NCI-H1417 (cell line): ENCODE data around the gene BHLHE41.

Experiments
- DNase-seq, 3 experiments: peaks; one replicate each; lab custom pipeline; 2025; lab: John Stamatoyannopoulos, UW

Gene BHLHE41

DNA sequence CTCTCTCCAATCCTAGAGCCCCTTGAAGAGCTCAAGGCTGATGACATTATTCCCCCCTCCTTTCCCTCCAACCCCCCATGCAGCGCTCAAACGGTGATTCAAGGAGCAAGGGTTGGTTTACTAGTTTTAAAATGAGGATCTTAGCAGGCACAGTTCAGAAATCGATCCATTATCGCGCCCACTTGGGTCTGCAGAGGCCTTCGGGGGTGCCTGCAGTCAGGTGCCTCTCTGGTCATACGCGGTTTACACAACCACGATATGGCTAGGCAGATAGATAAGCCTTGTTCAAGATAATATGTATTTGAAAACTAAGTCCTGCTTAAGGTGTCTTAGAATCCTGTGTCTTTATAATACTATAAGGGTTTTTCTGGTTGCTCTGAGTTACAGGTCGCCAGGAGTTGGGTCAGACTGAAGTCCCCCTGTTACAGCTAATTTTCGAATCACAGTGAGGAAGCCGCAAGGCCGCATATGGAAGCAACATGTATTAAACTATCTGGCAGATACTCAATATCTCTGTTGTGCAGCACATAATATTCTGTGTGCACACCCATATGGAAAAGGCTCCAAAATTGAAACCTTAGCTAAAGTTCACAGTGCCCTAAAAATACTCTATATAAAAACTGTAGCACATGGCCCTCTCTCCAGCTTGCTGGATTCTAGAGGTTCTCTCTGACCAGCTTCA, 10.0 kb downstream of the BHLHE41 start:
- no peak for DNase-seq

DNA sequence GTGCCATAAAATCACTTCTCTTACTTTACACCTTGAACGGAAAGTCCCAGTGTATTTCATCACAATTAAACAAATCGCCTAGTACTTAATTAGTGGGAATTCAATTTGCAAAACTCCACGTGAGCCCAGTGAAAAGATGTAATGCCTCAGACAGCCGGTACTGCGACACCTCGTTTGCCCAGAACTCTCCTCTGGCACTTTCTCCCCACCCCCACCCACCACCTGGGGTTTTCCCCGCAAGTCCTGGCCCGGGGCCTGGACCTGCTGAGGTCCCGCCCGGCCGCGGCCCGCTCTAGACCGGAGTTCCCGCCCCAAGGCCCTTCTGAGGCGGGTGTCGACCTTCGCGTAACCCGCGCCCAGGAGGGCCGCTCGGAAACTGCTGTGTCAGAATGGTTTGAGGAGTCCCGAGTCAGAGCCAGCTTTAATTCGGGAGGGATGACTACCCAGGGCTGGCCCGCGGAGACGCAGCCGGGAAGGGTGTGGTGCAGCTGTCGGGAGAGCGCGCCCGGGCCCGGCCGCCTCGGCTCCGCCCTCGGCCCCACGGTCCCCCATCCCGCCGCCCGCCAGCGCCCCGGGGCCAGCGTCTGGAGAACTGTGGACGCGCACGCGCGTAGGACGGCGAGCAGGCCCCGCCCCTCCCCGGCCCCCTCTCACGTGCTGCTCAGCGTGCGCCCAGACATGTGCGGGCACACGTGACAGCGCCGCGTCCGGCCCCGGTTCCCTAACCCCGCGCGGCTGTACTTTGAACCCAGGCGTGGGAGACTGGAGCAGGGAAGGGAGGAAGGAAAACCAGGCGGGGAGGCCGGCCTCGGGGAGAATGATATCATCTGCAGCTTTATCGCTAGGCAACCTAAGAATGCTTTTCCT, 10.8 kb downstream of the BHLHE41 start:
- DNase-seq = peak; percentile 83 to 95 (median 93)

DNA sequence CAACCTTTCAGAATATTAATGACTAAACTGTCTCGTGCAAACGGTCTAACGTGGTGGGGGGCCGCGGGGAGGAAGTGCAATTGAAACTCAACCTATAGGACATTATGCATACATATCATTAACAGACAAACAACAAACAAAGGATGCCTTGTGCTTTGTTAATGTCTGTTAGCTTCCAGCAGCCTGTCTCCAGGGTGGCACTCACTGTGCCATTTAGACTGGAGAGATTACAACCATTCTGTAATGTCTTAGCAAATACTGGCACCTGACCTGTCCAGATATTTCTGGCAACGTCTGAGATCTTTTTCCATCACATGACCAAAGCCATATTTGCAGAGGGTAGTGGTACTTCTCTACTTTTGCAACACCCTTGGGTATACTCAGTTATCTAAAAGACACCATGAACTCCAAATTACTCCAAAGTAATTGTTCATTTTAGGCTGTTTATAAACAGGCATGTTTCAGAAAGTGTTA, 11.6 kb downstream of the BHLHE41 start:
- DNase-seq = peak; percentile 4 to 95 (median 82)

DNA sequence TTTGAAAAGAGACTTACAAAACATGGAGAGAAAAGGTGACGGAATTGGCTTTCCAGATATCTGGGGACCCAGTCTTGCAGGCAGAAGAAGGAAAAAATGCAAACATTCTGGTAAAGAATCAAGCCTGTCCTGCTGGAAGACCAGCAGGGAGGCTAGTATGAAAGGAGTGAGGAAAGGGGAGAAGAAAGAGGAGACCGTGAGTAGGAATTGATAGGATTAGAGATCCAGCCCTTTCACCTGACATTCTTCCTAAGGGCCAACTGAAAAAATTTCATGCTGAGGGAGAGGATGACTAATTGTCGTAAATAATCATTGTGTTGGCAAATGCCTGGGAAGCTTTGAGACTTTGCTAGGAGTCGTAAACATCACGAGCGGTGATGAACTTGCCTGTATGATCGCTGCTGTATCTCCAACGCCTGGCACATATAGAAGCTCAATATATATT, 12.1 kb downstream of the BHLHE41 start:
- DNase-seq = peak in 2 of 3 experiments; percentile 82 to 95

DNA sequence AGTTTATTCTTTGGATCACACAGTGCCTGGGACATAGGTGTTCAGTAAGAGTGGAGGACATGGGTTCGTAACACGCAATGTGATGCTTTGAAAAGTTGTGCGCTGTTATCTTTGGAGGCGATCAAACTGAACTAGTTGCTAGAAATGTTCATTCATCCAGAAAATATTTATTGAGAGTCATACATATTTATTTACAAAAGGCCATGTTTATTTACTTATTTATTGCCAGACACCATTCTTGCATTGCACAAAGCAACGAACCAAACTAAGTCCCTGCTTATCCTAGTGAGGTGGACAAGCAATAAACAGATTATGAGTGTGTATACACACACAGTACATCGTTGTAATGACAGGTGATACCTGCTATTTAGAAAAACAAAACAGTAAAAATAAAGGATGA, 12.6 kb downstream of the BHLHE41 start:
- no peak for DNase-seq

DNA sequence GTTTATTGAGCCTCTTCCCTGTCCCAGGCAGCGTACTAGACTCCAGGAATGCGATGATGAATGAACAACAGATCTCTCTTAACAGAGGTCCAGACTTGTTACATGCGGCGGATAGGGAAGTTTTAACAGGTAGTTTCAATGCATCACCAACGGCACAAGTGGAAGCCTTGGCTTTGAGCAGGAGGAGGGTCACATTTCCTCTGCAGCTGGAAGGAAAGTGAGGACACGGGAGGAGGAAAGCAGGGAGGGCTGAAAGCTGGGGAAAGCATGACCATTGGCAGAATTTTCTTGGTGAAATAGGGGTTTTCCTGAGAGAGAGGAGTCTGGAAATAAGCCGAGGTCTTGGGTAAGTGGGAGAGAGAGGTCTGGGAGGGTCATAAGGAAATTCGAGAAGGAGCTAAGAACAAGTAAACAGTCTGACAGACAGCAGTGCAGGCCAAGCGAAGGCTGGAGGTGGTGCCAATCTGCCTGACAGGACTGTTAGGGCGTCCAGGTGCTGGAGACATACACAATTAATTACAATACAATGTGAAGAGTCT, 15.4 kb downstream of the BHLHE41 start:
- peak; percentile 48 to 87 (median 64) for DNase-seq

DNA sequence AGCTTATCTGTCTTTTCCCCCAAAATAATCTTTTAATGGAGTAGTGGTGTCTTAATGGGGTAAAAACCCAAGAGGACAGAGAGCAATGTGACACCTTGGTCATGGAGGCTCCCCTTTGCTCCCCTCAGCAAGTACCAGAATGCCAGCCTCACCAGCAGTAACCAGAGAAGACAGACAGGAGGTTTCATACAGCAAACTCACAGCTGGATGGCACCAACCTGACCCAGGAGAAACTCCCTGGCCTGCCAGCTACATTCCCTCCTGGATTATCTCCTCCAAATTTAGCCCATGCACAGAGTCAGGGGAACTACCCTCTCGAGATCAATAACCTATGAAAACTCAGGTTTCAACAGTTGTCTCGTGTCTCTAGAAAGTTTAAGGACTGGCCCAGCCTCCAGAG, 15.9 kb downstream of the BHLHE41 start:
- no peak for DNase-seq

DNA sequence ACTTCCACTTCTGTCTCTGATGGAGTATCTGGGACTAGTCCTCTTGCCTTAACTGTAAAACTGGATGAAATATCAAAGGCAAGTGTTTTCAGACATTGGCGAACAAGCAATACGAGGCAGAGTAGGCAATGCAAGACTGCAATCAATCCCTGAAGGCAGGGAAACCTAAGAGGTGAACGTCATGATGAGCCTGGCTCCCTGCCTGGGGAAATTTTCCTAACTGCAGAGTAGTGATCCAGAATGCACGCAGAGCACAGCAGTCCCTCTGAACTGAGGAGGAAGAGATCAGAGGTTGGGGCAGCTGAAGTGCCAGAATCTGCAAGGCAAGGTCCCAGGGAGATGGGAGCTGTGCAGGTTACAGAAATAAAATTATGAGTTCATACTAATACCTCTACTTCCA, 18.5 kb downstream of the BHLHE41 start:
- DNase-seq = no peak

DNA sequence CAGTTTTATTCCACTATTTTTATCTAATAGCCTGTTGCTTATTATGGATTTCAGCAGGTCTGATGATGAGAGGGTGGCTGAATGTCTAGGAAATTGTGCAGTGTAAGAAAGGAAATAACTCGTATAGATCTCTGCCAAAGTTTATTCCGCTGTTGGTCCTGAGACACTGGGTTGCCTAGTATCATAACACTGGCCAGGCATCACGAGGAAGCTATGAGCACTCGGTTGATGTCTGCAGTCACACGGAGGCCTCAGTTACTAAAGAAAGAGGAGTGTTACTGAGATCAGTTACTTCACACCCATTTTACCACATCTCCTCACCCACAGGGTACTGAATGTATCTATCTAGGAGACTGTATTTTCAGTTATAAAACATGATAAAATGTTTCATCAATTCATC, 21.9 kb downstream of the BHLHE41 start:
- no peak for DNase-seq

DNA sequence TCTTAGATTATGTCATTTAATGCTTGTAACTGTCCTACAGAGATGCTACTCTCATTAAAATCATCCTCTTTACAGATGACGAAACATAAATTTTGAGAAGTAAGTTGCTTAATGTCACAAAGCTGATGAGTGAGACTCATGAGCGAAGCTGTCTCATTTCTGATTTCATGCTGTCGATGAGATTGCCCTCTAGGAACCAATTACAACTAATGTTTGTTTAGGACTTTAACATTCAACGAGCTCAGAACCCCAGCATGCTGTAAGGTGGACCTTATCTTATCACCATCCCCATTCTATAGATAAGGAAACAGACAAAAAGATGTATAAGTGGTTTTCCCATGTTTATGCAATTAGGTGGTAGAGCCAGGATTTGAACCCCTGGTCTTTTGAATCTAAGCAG, 23.1 kb downstream of the BHLHE41 start:
- no peak for DNase-seq

DNA sequence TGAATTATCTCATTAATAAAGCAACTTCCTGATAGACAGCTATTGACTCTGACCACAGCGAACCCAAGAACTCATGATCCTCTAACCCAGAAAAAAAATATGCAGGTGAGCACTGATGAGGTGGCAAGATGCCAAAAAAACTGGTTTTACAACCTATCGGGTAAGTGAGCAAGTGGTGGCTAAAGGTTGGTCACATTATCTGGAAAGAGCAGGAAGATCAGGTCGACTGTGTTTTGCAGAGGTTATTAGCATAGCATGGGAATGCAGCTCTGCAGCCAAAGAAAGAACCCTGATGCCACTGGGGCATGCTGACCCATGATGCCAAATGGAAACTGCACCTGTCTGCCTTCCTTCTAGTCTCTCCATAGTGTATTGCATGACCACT, 23.5 kb downstream of the BHLHE41 start:
- peak; percentile 20 to 95 (median 78) for DNase-seq

DNA sequence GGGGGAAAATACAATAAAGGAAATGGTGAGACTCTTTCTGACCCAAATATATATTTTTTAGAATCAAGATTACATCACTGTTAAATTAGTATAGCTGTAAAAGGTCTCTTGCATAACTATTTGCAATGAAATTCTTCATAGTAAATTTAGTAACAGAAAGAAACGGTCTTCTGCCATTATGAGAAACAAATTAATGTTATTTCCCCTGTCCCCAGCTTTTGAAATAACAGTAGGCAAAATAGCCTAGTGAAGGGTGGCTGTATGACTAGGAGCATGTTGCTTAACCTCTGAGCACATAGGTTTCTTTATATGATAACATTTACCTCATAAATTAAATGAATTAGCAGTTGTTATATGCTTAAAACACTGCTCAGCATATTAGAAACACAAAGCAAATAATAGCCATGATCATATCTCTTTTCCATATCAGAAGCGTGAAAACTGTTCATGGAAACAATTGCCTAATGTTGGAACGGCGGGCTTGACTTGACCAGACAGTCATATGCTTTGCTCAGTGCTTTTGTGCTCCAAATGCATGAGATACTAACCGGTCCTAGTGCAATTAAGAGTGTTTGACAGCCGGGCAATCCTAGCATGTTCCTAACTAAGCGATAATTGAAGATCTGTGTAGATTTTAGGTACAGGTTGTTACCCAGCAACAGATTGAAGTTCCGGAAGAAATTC, 24.0 kb downstream of the BHLHE41 start:
- DNase-seq = no peak

DNA sequence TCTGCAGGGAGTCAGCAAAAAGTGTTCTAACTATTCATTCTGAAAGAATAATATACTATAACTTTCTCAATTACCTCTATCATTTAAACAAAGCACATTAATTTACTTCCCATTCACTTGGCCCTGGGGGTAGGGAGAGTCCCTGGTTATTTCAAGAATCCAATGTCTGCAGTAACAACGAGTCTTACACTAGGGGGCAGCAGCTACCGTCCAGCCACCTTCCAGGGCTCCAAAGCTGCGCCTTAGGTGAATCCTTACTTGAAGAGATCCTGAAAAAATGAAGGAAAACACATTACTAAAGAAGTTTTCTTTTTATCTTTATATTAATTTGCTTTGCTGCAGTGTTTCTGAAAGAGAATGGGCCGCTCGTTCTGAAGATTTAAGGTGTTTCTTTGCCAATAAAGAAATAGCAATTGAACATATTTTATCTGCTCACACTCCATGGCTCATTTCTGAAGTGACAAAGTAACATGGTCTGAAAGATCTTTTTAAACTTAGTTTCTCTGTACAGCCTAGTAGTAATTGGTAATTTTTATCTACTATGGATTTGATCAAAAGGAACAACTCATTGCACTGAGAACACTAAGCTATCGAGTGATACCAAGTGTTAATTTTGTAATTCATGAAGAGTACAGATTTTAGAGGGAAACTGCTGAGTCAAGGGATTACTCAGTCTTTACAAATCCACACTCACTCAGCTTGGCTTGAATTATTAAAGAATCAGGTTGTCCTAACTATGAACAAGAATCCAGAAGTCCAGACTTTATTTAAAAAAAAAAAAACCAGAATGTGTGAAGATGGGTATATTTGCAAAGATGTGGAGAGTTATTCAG, 27.6 kb downstream of the BHLHE41 start:
- peak; percentile 33 to 87 (median 72) for DNase-seq

DNA sequence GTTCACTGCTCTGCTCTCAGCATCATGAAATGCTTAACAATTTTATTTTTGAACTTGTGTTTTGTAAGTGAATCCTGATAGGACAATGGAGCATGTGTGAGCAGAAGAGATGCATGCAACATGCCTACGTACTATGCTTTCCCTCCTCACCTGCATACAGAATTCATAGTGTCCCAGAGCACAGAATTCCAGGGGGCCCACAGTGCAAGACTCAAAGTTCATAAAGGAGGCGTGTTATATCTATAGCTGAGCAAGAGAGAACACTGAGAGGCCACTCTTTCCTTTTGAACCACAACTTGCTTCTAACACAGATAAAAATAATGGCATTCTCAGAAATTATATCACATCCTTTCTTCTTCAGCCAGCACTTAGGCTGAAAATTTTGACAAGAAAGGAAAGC, 28.8 kb downstream of the BHLHE41 start:
- no peak for DNase-seq

DNA sequence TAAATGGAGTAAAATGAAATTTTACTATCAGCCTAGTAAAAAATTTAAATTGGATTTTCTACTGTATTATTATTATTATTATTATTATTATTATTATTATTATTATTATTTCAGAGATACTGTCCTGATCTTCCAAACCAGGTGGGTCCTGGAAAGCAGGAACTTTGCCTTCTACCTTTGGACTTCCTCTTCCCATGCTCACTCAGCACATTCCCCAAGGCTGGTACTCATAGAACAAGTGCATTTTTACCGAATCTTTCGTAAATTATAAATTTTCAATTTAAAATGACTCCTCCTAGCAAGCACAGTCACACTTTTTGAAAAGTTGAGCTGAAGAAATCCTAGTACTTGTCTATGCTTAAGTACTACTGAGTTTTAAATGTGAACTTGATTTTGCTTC, 29.7 kb downstream of the BHLHE41 start:
- DNase-seq = no peak

DNA sequence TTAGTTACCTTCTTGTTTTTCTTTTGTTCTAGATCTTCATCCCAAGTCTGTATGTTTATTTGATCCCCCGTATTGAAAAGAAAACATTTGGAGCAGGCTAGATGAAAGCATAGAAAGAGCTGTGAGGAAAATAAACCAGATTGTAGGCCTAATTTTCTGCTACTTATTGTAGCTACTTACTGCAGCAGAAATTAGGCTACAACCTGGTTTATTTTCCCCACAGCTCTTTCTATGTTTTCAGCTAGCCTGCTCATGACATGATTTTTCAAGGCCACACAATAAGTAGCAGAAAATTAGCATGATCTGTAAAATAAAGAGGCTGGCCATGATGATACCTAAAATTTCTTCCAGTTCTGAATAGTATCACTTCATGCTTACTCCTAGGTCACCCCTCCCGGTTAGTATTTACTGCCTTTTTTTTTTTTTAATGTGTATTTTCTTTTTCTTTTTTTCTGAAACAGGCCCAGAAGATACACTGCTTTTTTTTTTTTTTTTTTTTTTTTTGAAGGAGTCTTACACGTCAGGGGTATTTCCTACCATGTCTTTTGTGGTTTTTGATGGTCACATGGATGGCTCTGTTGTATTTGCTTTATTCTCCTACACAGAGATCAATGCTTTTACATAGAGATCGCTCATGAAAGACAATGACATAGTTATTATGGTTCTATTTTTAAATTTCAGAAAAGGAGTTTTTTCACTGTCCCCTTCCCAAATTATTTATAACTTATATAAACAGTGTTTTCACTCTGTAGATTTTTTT, 32.3 kb downstream of the BHLHE41 start:
- DNase-seq = no peak

DNA sequence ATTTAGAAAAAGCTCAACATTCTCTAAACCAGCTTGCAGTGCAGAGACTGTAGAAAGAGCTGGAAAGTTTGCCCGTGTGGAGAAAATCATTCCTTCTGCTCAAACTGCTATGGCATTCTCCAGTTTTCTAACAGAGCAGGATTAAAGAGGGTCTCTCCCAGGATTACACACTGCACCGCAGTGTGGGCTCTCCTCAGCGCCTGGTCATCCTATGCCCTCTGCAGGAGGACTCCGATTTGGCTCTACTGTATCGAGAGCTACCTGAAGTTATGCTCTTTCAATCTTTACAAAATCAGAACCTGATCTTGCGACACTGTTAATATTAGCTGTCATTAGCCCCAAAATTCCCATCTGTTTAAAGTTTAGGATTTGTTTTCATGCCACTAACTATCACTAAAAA, 33.0 kb downstream of the BHLHE41 start:
- DNase-seq = no peak

DNA sequence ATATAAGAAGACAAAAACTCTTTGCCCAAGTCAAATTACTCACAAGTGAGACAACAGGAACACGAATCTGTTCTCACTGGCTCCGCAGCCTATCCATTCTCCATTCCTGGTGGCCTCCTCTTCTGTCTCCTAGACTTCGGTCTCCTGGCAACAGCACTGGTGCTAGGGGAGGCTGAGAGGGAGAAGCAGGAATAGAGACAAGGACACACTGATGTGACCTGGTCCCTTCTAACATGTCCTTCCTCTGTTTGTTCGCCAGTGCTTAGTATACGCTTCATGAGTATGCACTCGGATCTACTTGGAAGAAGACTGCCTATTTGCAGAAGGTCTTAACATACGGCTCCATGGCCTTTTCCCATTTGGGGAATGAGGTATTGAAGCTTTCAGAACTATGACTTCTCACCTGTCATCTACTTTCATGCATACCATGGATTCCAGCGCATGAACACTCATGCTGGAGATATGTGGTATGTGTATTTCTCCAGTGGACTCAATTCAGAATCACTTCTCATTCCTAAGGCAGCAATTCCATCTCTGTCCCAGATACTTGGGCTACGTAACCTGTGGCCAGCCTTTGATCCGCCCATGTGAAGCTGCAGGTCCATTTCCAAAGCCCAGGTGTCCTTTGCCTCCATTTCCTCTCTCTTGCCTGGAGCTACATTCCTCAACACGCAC, 33.9 kb downstream of the BHLHE41 start:
- peak in 1 of 3 experiments; percentile 41 for DNase-seq

DNA sequence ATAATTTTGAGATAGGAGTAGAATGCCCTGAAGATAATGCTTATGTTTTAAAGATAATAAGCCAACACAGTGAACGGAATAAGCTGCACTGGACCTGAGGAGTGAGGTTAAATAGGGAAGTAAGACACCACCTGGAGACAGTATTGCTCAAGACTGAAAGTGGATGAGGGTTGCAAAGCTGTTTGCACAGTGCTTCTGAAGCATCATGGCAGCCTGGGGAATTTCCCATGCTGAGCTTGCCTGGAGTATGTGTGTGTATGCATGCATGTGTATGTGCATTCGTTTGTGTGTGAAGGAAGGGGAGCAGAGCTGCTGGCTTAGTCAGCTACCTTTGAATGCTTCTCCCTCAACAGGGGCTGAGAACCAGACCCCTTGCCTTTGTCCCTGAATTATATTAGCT, 35.8 kb downstream of the BHLHE41 start:
- DNase-seq = no peak

DNA sequence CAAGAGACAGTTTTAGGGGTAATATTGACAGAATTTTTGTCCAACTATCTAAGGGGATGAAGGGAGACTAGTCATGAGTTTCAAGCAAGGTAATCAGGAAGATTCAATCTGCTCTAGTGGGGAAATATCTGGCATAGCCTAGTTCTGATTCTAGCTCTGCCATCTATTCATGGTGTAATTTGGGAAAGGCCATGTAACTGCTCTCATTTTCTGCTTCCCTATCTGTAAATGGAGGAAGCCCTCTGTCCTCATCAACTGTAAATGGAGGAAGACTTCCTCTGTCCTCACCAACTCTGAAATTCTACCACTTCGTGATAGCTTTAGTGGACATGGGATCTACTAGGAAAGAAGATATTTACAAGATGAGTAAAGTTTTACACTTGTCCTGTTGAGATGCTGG, 37.9 kb downstream of the BHLHE41 start:
- DNase-seq = no peak
